NB4 (cell line): ENCODE results near the gene SLC37A2.
A peak's percentile ranks its signal among the peaks of the same experiment; 100 is the strongest.

Experiments
- DNase-seq: peaks from one replicate; pipeline ENCODE4 v3.0.0; 2010; ENCODE audit warnings: low read depth
- H3K4me3 ChIP-seq: one replicate; pipeline ENCODE4 v1.5.1; 2011; ENCODE audit warnings: mild to moderate bottlenecking, low read depth, low read length, moderate library complexity
- CTCF ChIP-seq: IDR thresholded peaks from one replicate; pipeline ENCODE4 v1.5.1; 2012; ENCODE audit warnings: low read depth, low read length
- MAX ChIP-seq: IDR thresholded peaks from 2 replicates; pipeline ENCODE4 v1.6.1; 2011; ENCODE audit warnings: low read depth, low read length
- MYC ChIP-seq: IDR thresholded peaks from 2 replicates; pipeline ENCODE4 v1.6.1; 2011; ENCODE audit warnings: low read depth, low read length
- POLR2A ChIP-seq: IDR thresholded peaks from 2 replicates; pipeline ENCODE4 v1.6.1; 2011; ENCODE audit warnings: mild to moderate bottlenecking; ENCODE audit not compliant: insufficient read length; ENCODE audit errors: extremely low read depth

Gene SLC37A2

GRCh38 chr11:125057693-125058016 lies 5.5 kb upstream of the SLC37A2 start:
- DNase-seq: no peak
- TF ChIP-seq MYC (no peak), POLR2A (no peak), CTCF (no peak), MAX (no peak)

DNA sequence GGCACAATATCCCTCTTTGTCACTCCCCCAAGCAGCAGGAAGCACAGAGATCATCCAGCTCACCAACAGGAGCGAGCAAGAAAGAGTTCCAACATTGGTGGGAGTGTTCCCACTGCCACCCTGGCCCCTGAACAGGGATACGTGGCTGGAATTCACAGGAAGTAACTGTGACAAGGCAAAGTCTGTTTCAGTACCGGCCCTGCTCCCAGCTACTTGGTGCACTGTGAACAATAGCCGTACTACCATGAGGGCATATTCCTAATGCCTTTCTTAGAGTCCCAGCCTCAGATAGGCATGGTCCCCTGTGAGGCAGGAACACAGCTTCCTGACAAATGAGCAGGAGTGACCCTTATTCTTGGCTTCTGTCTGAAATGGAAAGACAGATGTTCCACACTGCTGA lies 1.8 kb upstream of the SLC37A2 start:
- TF ChIP-seq POLR2A (no peak), CTCF (no peak), MYC (no peak), MAX (no peak)
- no peak for DNase-seq
- no peak overlapping the region for H3K4me3 ChIP-seq

More at GRCh38 chr11:125057693-125058016, 5.5 kb upstream of the SLC37A2 start:
- no peak overlapping the region for H3K4me3 ChIP-seq

GRCh38 chr11:125062218-125062930 lies 731 bp upstream of the SLC37A2 start:
- peak overlapping the region; percentile 69 for H3K4me3 ChIP-seq
- DNase-seq: peak; percentile 32
- no peak for TF ChIP-seq POLR2A
- no peak for TF ChIP-seq MYC
- TF ChIP-seq CTCF: no peak
- TF ChIP-seq MAX: no peak

DNA sequence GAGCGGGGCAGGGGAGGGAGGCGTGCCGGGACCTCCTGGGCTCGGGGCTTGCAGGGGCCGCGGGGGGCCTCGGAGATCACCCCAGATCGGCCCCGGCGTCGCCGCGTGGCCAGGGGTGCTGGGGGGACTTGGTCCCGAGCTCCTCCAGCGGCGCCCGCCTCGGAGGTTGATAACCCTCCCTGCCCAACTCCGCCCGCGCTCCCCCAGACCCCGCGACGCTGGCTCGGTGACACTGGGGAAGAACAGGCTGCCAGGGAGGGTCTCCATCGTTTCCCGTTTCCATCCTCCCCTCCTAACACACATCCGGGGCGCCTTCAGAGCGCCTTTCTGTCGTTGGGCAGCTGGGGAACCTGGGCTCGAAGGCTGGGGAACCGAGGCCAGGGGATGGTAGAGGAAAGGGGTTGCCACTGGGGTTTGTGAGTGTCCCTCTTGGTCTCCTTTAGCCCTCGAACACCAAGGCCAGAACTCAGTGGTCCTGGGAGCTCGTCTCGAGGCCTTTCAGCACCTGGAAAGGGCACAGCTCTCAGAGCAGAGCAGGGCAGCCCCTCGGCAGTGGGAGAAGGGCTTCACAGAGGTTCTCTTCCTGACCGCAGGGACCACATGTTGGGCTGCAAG lies 431 bp downstream of the SLC37A2 start:
- peak; percentile 64 for DNase-seq
- H3K4me3 ChIP-seq: peak overlapping the region; percentile 69
- TF ChIP-seq POLR2A (no peak), MYC (no peak), MAX (no peak)

- TF ChIP-seq POLR2A: no peak
- TF ChIP-seq MYC: no peak
- TF ChIP-seq MAX: no peak
- TF ChIP-seq CTCF: no peak
- DNase-seq: no peak
- H3K4me3 ChIP-seq: peak overlapping the region; percentile 69
Observed at GRCh38 chr11:125064070-125064469, 965 bp downstream of the SLC37A2 start.

DNA sequence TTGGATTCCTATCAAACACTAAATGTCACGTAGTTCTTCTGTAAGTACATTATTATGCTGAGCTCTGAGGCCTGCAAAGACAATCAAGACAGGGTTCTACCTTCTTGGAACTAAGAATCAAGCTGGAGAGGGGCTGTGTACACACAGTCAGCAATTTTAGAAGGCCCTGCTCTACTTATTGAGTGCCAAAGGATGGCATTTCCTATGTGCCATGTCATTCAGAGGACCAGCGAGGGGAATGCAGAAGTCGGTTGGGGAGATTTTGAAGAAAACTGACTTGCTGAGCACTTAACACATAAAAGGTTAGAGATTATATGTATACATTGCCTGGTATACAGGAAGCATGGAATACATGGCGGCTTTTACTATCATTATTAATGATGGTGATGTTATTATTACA lies 5.3 kb downstream of the SLC37A2 start:
- H3K4me3 ChIP-seq: no peak overlapping the region
- no peak for TF ChIP-seq MAX
- TF ChIP-seq POLR2A: no peak
- no peak for TF ChIP-seq MYC
- no peak for TF ChIP-seq CTCF
- DNase-seq: no peak
